Left renal cortex interstitium (tissue), 4 donors: ENCODE results near the gene KLK1. TPM values are rescaled to one million over a fixed set of nuclear protein-coding genes. Genes with fewer than 3 reads are reported as not detected.
"Not testable (repeated sequence)": the region's sequence is repeated elsewhere in the genome, so short reads cannot be mapped to it uniquely, and the experiment has no call there.

ENCODE experiments used
- DNase-seq, 4 donors: peaks; one replicate each; pipeline ENCODE4 v3.0.0-alpha.2; 2013; ENCODE audit warnings: low read depth in 4 of 4, low spot score in 2 of 4, missing footprints in 1 of 4
- polyA plus RNA-seq, 4 donors: library from polyadenylated mRNA; unstranded; fragments of 120-200 nt; gene quantifications; one replicate each; pipeline ENCODE4 v1.2.1, GENCODE V29; 2013; ENCODE audit not compliant: insufficient read length in 4 of 4

KLK1 gene
- polyA plus RNA-seq, 4 donors: 1.6 to 2.2 (median 1.9) TPM

- not testable (repeated sequence) for DNase-seq
Observed at GRCh38 chr19:50770164-50770563, 53.4 kb downstream of the KLK1 start, which contains the start of gene GPR32. TSS of gene GPR32 (plus strand) at chr19:50770464. CDS start at chr19:50770601, 137 bp downstream.

Other genes with a start within 250 kb of the KLK1 start
- gene SYT3, start 183.9 kb downstream of the KLK1 start, polyA plus RNA-seq: 1 to 10 TPM in 1 of 4 donors, under 1 TPM in 3; 0.54 to 1.4 (median 0.73) TPM
- gene C19orf81, start 174.3 kb downstream of the KLK1 start, polyA plus RNA-seq: 1 to 10 TPM; 1.3 to 5.1 (median 3.4) TPM
- 1 to 10 TPM; 4.3 to 9.9 (median 6.9) TPM for gene SHANK1, start 104.0 kb downstream of the KLK1 start, polyA plus RNA-seq
- 10 to 100 TPM; 30.0 to 45.4 (median 35.2) TPM for gene CLEC11A, start 100.4 kb downstream of the KLK1 start, polyA plus RNA-seq
- gene GPR32, start 53.3 kb downstream of the KLK1 start, polyA plus RNA-seq: not detected
- gene ACP4, start 33.4 kb downstream of the KLK1 start, polyA plus RNA-seq: under 1 TPM in 3 of 4 donors, not detected in 1; 0.10 to 0.52 (median 0.25) TPM
- gene KLK15, start 9.8 kb upstream of the KLK1 start, polyA plus RNA-seq: not detected
- gene KLK3, start 31.1 kb upstream of the KLK1 start, polyA plus RNA-seq: under 1 TPM; 0.32 to 0.85 (median 0.57) TPM
- gene KLK2, start 49.7 kb upstream of the KLK1 start, polyA plus RNA-seq: under 1 TPM in 2 of 4 donors, not detected in 2; 0.39 to 0.42 TPM
- not detected for gene KLK4, start 87.6 kb upstream of the KLK1 start, polyA plus RNA-seq
- 1 to 10 TPM; 1.2 to 2.5 (median 1.5) TPM for gene KLK5, start 129.3 kb upstream of the KLK1 start, polyA plus RNA-seq
- gene KLK6, start 145.8 kb upstream of the KLK1 start, polyA plus RNA-seq: 10 to 100 TPM; 30.9 to 45.1 (median 35.1) TPM
- 1 to 10 TPM; 4.3 to 9.0 (median 5.0) TPM for gene KLK7, start 160.1 kb upstream of the KLK1 start, polyA plus RNA-seq
- gene KLK8, start 177.8 kb upstream of the KLK1 start, polyA plus RNA-seq: 1 to 10 TPM in 3 of 4 donors, under 1 TPM in 1; 0.90 to 4.2 (median 2.2) TPM
- under 1 TPM; 0.13 to 0.48 (median 0.19) TPM for gene KLK10, start 195.9 kb upstream of the KLK1 start, polyA plus RNA-seq
- gene KLK11, start 202.8 kb upstream of the KLK1 start, polyA plus RNA-seq: under 1 TPM; 0.30 to 0.81 (median 0.30) TPM
- not detected for gene KLK12, start 211.2 kb upstream of the KLK1 start, polyA plus RNA-seq
- under 1 TPM; 0.22 to 0.66 (median 0.38) TPM for gene KLK13, start 241.3 kb upstream of the KLK1 start, polyA plus RNA-seq